OCI-LY7 (cell line): Measurements from ENCODE around the gene MIER2. TPM values are rescaled to one million over a fixed set of nuclear protein-coding genes. Genes with fewer than 3 reads are reported as not detected.

Experiments
- BruUV-seq: library from RNA; stranded (reverse); fragments of 400-500 nt; replicated peaks from 2 replicates; lab custom pipeline; 2021; lab: Mats Ljungman, UMichigan
- CTCF ChIA-PET: fragments of 300-600 bp; sonication (Branson Sonifier 250); formaldehyde crosslinking; loops from one replicate; lab custom pipeline; 2022; ENCODE audit warnings: antibody characterized with exemption; ENCODE audit not compliant: unreplicated experiment; lab: Charles Lee
- POLR2A ChIA-PET: fragments of 300-600 bp; sonication (Branson Sonifier 250); formaldehyde crosslinking; loops from one replicate; lab custom pipeline; 2022; ENCODE audit warnings: antibody characterized with exemption; lab: Charles Lee
- DNase-seq: peaks from one replicate; pipeline ENCODE4 v3.0.0-alpha.2; 2015; ENCODE audit warnings: low spot score
- H2AFZ ChIP-seq: fragments of 200-600 bp; sonication (generic), shearing (Covaris generic); 2 replicates; pipeline ENCODE4 v1.6.1; 2014; ENCODE audit warnings: mild to moderate bottlenecking, antibody characterized with exemption, low read length, moderate library complexity
- H3K27ac ChIP-seq: fragments of 200-600 bp; sonication (generic); 2 replicates; pipeline ENCODE4 v1.5.1; 2014; ENCODE audit warnings: mixed run types, low read depth, mild to moderate bottlenecking, moderate library complexity, low read length, inconsistent platforms; ENCODE audit not compliant: poor library complexity, severe bottlenecking
- H3K36me3 ChIP-seq: fragments of 200-600 bp; sonication (generic); 2 replicates; pipeline ENCODE4 v1.6.1; 2014; ENCODE audit warnings: mild to moderate bottlenecking, antibody characterized with exemption, low read length, moderate library complexity, mixed read lengths; ENCODE audit not compliant: insufficient read depth
- H3K4me1 ChIP-seq: fragments of 200-600 bp; sonication (generic); 2 replicates; pipeline ENCODE4 v1.5.1; 2014; ENCODE audit warnings: mild to moderate bottlenecking, low read length; ENCODE audit not compliant: insufficient read depth, poor library complexity, severe bottlenecking
- H3K4me2 ChIP-seq: fragments of 200-600 bp; sonication (generic); 2 replicates; pipeline ENCODE4 v1.6.1; 2014; ENCODE audit warnings: mild to moderate bottlenecking, low read length
- H3K4me3 ChIP-seq: fragments of 200-600 bp; sonication (generic); 2 replicates; pipeline ENCODE4 v1.5.1; 2014; ENCODE audit warnings: mild to moderate bottlenecking, low read depth, low read length; ENCODE audit not compliant: poor library complexity, severe bottlenecking
- H3K79me2 ChIP-seq: fragments of 200-600 bp; sonication (generic); 2 replicates; pipeline ENCODE4 v1.6.1; 2016; ENCODE audit warnings: low read depth, mild to moderate bottlenecking, low read length, moderate library complexity, mixed read lengths; ENCODE audit not compliant: insufficient read depth
- H3K9me2 ChIP-seq: fragments of 200-600 bp; sonication (generic); 2 replicates; pipeline ENCODE4 v1.6.1; 2016; ENCODE audit warnings: mild to moderate bottlenecking, low read length, mixed read lengths; ENCODE audit not compliant: insufficient read depth
- H3K9me3 ChIP-seq: fragments of 200-600 bp; sonication (generic); 2 replicates; pipeline ENCODE4 v1.6.1; 2014; ENCODE audit warnings: mild to moderate bottlenecking, mixed run types, low read length, mixed read lengths
- H4K20me1 ChIP-seq: fragments of 200-600 bp; sonication (generic); 2 replicates; pipeline ENCODE4 v1.6.1; 2014; ENCODE audit warnings: mild to moderate bottlenecking, antibody characterized with exemption, low read length, moderate library complexity, mixed read lengths; ENCODE audit not compliant: insufficient read depth
- CTCF ChIP-seq: fragments of 200-600 bp; sonication (generic); conservative IDR thresholded peaks from 2 replicates; pipeline ENCODE4 v1.5.1; 2014; ENCODE audit warnings: mild to moderate bottlenecking, antibody characterized with exemption, low read length, moderate library complexity, mixed read lengths
- EZH2phosphoT487 ChIP-seq: fragments of 200-600 bp; sonication (generic); IDR thresholded peaks from 2 replicates; pipeline ENCODE4 v1.6.1; 2018; ENCODE audit warnings: low read depth, borderline replicate concordance, mild to moderate bottlenecking, mixed run types, antibody characterized with exemption, low read length, moderate library complexity, mixed read lengths
- intact Hi-C: fragments of 100-400 bp; cut with micrococcal nuclease; formaldehyde crosslinking; loops from one replicate; pipeline ENCODE4 v1.10.0; 2022; ENCODE audit not compliant: unreplicated experiment
- total RNA-seq, 2 experiments: library from RNA; depleted of rRNA in 1 of 2; stranded (reverse); fragments of >200 nt in 1 of 2; shearing (Covaris generic) in 1 of 2; gene quantifications; 2 replicates each; pipeline ENCODE4 v1.2.3, GENCODE V29; 2014 to 2022

MIER2 gene
- total RNA-seq, 2 experiments from 2014 or later, result 29.1 to 30.2 TPM

- no peaks in the 10 kb centered on the region for H3K79me2 ChIP-seq
- H3K27ac ChIP-seq, result no peak overlapping the region
- no peaks in the 10 kb centered on the region for H3K36me3 ChIP-seq
- H3K4me3 ChIP-seq, result no peak overlapping the region
- H3K9me2 ChIP-seq, result no peaks in the 10 kb centered on the region
- TF ChIP-seq CTCF (no peak), EZH2phosphoT487 (no peak)
- H4K20me1 ChIP-seq, result no peaks in the 10 kb centered on the region
- H3K9me3 ChIP-seq, result no peaks in the 10 kb centered on the region
- no TSS peak for BruUV-seq
- POLR2A ChIA-PET, result no interaction called here
- CTCF ChIA-PET, result no interaction called here
- no peak for DNase-seq
- no peak overlapping the region for H3K4me2 ChIP-seq
- intact Hi-C loops, result no loop called here
- H2AFZ ChIP-seq, result no peak overlapping the region
- peaks cover 6% of the 10 kb centered on the region for H3K4me1 ChIP-seq
Observed at GRCh38 chr19:366951-367350, 22.4 kb upstream of the MIER2 start.

- Histone ChIP-seq H4K20me1 (no peaks in the 10 kb centered on the region), H3K27ac (no peak overlapping the region), H3K79me2 (no peaks in the 10 kb centered on the region), H3K4me2 (no peak overlapping the region), H3K36me3 (no peaks in the 10 kb centered on the region), H3K9me2 (no peaks in the 10 kb centered on the region), H3K9me3 (no peaks in the 10 kb centered on the region), H2AFZ (no peak overlapping the region), H3K4me1 (no peaks in the 10 kb centered on the region), H3K4me3 (no peak overlapping the region)
- POLR2A ChIA-PET, result no interaction called here
- no peak for DNase-seq
- BruUV-seq, result no TSS peak
- intact Hi-C loops, result no loop called here
- CTCF ChIA-PET, result no interaction called here
- no peak for TF ChIP-seq EZH2phosphoT487
- TF ChIP-seq CTCF, result no peak
Observed at GRCh38 chr19:366205-366783, 21.7 kb upstream of the MIER2 start.

GRCh38 chr19:364496-365287, 20.1 kb upstream of the MIER2 start:
- CTCF ChIA-PET, result no interaction called here
- Histone ChIP-seq H3K79me2 (no peaks in the 10 kb centered on the region), H3K9me3 (no peaks in the 10 kb centered on the region), H3K27ac (no peak overlapping the region), H3K4me3 (no peak overlapping the region), H2AFZ (no peak overlapping the region), H3K4me2 (no peak overlapping the region), H3K36me3 (no peaks in the 10 kb centered on the region), H3K9me2 (no peaks in the 10 kb centered on the region), H3K4me1 (no peaks in the 10 kb centered on the region), H4K20me1 (no peaks in the 10 kb centered on the region)
- TF ChIP-seq EZH2phosphoT487 (no peak), CTCF (no peak)
- intact Hi-C loops, result no loop called here
- DNase-seq, result no peak
- POLR2A ChIA-PET, result no interaction called here
- no TSS peak for BruUV-seq
